ENCODE results near the gene ZNF536. TPM values are rescaled to one million over a fixed set of nuclear protein-coding genes. Genes with fewer than 3 reads are reported as not detected.

The ZNF536 gene
- total and polyA plus RNA-seq, 2 donors (not counting 1 experiment from before 2014, with no cell fraction given): 0.50 TPM; not detected in 1

GRCh38 chr19:30324982-30325381, 47.2 kb upstream of the ZNF536 start:
- Histone ChIP-seq H3K4me3 (replicated peaks in 1 of 4; ENCODE audit: control extremely low read depth in 1 of 4, insufficient read depth in 1 of 4, low read depth in 3 of 4, low read length in 4 of 4) (no peak overlapping the region), H3K79me2 (ENCODE audit: control insufficient read depth, insufficient read depth, low read length) (no peaks in the 10 kb centered on the region), H3K27me3 (ENCODE audit: control insufficient read depth, insufficient read depth, low read length) (no peaks in the 10 kb centered on the region), H4K20me1 (ENCODE audit: control insufficient read depth, extremely low read depth, insufficient read depth, low read length) (no peaks in the 10 kb centered on the region), H2AFZ (ENCODE audit: low read length) (no peak overlapping the region), H3K4me2 (ENCODE audit: extremely low read depth, insufficient read depth, low read length) (no peak overlapping the region), H3K36me3 (ENCODE audit: control insufficient read depth, insufficient read depth, low read length) (no peaks in the 10 kb centered on the region), H3K27ac (ENCODE audit: insufficient read depth, low read length) (no peak overlapping the region), H3K9me3 (ENCODE audit: control insufficient read depth, insufficient read depth, low read depth, low read length) (no peaks in the 10 kb centered on the region), H3K9ac (ENCODE audit: insufficient read depth, low read length) (no peak overlapping the region), H3K4me1 (ENCODE audit: control insufficient read depth, extremely low read depth, insufficient read depth, low read length) (no peaks in the 10 kb centered on the region)
- no peak for DNase-seq (ENCODE audit: low read depth in 2 of 2)
- TF ChIP-seq EZH2 (IDR thresholded peaks at IDR 0.05; ENCODE audit: low read length, missing control alignments): no peak
- TF ChIP-seq CTCF (conservative IDR thresholded peaks at IDR 0.05 in 1 of 2, IDR thresholded peaks at IDR 0.05 in 1 of 2; ENCODE audit: low read depth in 1 of 2, low read length in 2 of 2): no peak

GRCh38 chr19:30325676-30326392, 46.4 kb upstream of the ZNF536 start:
- Histone ChIP-seq H3K4me3 (replicated peaks in 1 of 4; ENCODE audit: control extremely low read depth in 1 of 4, insufficient read depth in 1 of 4, low read depth in 3 of 4, low read length in 4 of 4) (no peak overlapping the region), H3K4me2 (ENCODE audit: extremely low read depth, insufficient read depth, low read length) (no peak overlapping the region), H3K4me1 (ENCODE audit: control insufficient read depth, extremely low read depth, insufficient read depth, low read length) (no peaks in the 10 kb centered on the region), H4K20me1 (ENCODE audit: control insufficient read depth, extremely low read depth, insufficient read depth, low read length) (no peaks in the 10 kb centered on the region), H2AFZ (ENCODE audit: low read length) (no peak overlapping the region), H3K27me3 (ENCODE audit: control insufficient read depth, insufficient read depth, low read length) (no peaks in the 10 kb centered on the region), H3K9me3 (ENCODE audit: control insufficient read depth, insufficient read depth, low read depth, low read length) (no peaks in the 10 kb centered on the region), H3K27ac (ENCODE audit: insufficient read depth, low read length) (no peak overlapping the region), H3K79me2 (ENCODE audit: control insufficient read depth, insufficient read depth, low read length) (no peaks in the 10 kb centered on the region), H3K9ac (ENCODE audit: insufficient read depth, low read length) (no peak overlapping the region), H3K36me3 (ENCODE audit: control insufficient read depth, insufficient read depth, low read length) (no peaks in the 10 kb centered on the region)
- TF ChIP-seq EZH2 (IDR thresholded peaks at IDR 0.05; ENCODE audit: low read length, missing control alignments): no peak
- TF ChIP-seq CTCF (conservative IDR thresholded peaks at IDR 0.05 in 1 of 2, IDR thresholded peaks at IDR 0.05 in 1 of 2; ENCODE audit: low read depth in 1 of 2, low read length in 2 of 2): no peak
- no peak for DNase-seq (ENCODE audit: low read depth in 2 of 2)

GRCh38 chr19:30326393-30326710, 45.8 kb upstream of the ZNF536 start:
- DNase-seq (ENCODE audit: low read depth in 2 of 2): no peak
- no peaks in the 10 kb centered on the region for H3K9me3 ChIP-seq (ENCODE audit: control insufficient read depth, insufficient read depth, low read depth, low read length)
- no peak overlapping the region for H2AFZ ChIP-seq (ENCODE audit: low read length)
- no peak overlapping the region for H3K9ac ChIP-seq (ENCODE audit: insufficient read depth, low read length)
- H4K20me1 ChIP-seq (ENCODE audit: control insufficient read depth, extremely low read depth, insufficient read depth, low read length): no peaks in the 10 kb centered on the region
- H3K36me3 ChIP-seq (ENCODE audit: control insufficient read depth, insufficient read depth, low read length): no peaks in the 10 kb centered on the region
- TF ChIP-seq CTCF (conservative IDR thresholded peaks at IDR 0.05 in 1 of 2, IDR thresholded peaks at IDR 0.05 in 1 of 2; ENCODE audit: low read depth in 1 of 2, low read length in 2 of 2): no peak
- no peak for TF ChIP-seq EZH2 (IDR thresholded peaks at IDR 0.05; ENCODE audit: low read length, missing control alignments)
- no peak overlapping the region for H3K27ac ChIP-seq (ENCODE audit: insufficient read depth, low read length)
- no peaks in the 10 kb centered on the region for H3K4me1 ChIP-seq (ENCODE audit: control insufficient read depth, extremely low read depth, insufficient read depth, low read length)
- no peaks in the 10 kb centered on the region for H3K27me3 ChIP-seq (ENCODE audit: control insufficient read depth, insufficient read depth, low read length)
- no peak overlapping the region for H3K4me2 ChIP-seq (ENCODE audit: extremely low read depth, insufficient read depth, low read length)
- H3K4me3 ChIP-seq (replicated peaks in 1 of 4; ENCODE audit: control extremely low read depth in 1 of 4, insufficient read depth in 1 of 4, low read depth in 3 of 4, low read length in 4 of 4): no peak overlapping the region
- no peaks in the 10 kb centered on the region for H3K79me2 ChIP-seq (ENCODE audit: control insufficient read depth, insufficient read depth, low read length)
